ENCODE results near the gene PNMA8C.

- no peak for TF ChIP-seq GATA2 (IDR thresholded peaks at IDR 0.05; ENCODE audit: low read depth, low read length)
- TF ChIP-seq GATA3 (IDR thresholded peaks at IDR 0.05; ENCODE audit: low read depth, low read length), result no peak
Observed at GRCh38 chr19:46448601-46449000, 19.9 kb upstream of the PNMA8C start.
